ENCODE data around the gene RFFL. TPM values are rescaled to one million over a fixed set of nuclear protein-coding genes. Genes with fewer than 3 reads are reported as not detected.

The RFFL gene
- total and polyA plus RNA-seq, 2 donors from 2014 or later = 15.7 to 29.0 TPM

GRCh38 chr17:35080536-35080935 lies 17.0 kb upstream of the RFFL start:
- H3K4me1 ChIP-seq (ENCODE audit: control insufficient read depth in 2 of 3, insufficient read depth in 2 of 3, low read depth in 1 of 3, low read length in 3 of 3) = peaks cover 0 to 11% (median 0%) of the 10 kb centered on the region in 3 donors
- DNase-seq (no peak), FAIRE-seq (no peak)
- H3K27ac ChIP-seq (ENCODE audit: low read depth in 2 of 2, low read length in 2 of 2) = peak overlapping the region; percentile 17 to 38
- no peaks in the 10 kb centered on the region for H3K27me3 ChIP-seq (ENCODE audit: control insufficient read depth, insufficient read depth, low read length)
- H3K36me3 ChIP-seq (ENCODE audit: control insufficient read depth in 2 of 3, insufficient read depth in 3 of 3, low read length in 3 of 3) = no peaks in the 10 kb centered on the region
- no peak overlapping the region for H3K9ac ChIP-seq (ENCODE audit: low read length in 3 of 3)
- no peaks in the 10 kb centered on the region for H3K9me3 ChIP-seq (ENCODE audit: control insufficient read depth in 2 of 3, insufficient read depth in 1 of 3, low read length in 3 of 3)
- H3K4me3 ChIP-seq (ENCODE audit: low read length in 3 of 3) = no peak overlapping the region
- intact Hi-C loops (cut with DNase I) = no loop called here
- TF ChIP-seq, protein P1, sequence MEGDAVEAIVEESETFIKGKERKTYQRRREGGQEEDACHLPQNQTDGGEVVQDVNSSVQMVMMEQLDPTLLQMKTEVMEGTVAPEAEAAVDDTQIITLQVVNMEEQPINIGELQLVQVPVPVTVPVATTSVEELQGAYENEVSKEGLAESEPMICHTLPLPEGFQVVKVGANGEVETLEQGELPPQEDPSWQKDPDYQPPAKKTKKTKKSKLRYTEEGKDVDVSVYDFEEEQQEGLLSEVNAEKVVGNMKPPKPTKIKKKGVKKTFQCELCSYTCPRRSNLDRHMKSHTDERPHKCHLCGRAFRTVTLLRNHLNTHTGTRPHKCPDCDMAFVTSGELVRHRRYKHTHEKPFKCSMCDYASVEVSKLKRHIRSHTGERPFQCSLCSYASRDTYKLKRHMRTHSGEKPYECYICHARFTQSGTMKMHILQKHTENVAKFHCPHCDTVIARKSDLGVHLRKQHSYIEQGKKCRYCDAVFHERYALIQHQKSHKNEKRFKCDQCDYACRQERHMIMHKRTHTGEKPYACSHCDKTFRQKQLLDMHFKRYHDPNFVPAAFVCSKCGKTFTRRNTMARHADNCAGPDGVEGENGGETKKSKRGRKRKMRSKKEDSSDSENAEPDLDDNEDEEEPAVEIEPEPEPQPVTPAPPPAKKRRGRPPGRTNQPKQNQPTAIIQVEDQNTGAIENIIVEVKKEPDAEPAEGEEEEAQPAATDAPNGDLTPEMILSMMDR (IDR thresholded peaks at IDR 0.05; ENCODE audit: borderline replicate concordance, extremely low read depth, insufficient read depth) = no peak

DNA sequence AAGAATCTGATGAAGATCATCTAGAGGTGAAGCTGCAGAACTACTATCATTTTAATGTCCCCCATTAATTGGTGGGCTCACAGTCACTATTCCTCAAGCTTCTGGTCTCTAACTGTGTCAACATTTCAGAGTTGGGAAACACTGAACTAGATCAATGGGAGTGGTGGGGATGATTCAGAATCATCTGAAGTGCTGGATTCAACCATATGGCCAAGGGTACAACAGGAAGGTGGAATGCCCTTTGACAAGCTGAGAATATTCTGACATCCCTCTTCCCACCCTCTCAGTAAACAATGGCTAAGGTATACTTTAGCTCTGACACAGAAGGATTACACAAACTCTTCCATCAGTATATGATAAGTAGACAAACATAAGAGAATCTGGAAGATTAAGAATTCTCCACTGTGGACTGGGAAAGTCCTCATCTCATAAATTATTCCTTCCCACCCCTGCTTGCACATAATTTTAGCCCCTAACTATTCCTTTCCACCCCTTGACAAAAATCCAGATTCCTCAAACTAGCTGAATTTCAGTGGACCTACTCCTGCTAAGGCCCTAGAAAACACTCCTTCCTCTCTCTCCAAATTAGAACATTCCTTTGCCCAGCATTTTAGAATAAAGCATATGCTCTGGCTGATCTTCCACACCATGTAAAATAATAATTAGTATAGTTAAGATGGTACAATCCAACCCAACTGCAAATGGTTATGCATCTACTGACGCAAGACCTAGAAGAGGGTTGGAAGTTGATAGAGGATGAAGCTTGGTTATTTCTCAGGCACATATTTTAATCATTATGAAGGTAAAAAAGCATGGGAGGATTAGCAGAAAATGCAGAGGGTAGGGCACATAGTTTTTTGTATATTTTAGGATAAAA lies 16.3 kb upstream of the RFFL start:
- no peak overlapping the region for H3K4me3 ChIP-seq (ENCODE audit: low read length in 3 of 3)
- intact Hi-C loops (cut with DNase I) = no loop called here
- peaks cover 0 to 15% (median 3%) of the 10 kb centered on the region in 3 donors for H3K4me1 ChIP-seq (ENCODE audit: control insufficient read depth in 2 of 3, insufficient read depth in 2 of 3, low read depth in 1 of 3, low read length in 3 of 3)
- no peak for DNase-seq
- no peaks in the 10 kb centered on the region for H3K27me3 ChIP-seq (ENCODE audit: control insufficient read depth, insufficient read depth, low read length)
- H3K36me3 ChIP-seq (ENCODE audit: control insufficient read depth in 2 of 3, insufficient read depth in 3 of 3, low read length in 3 of 3) = no peaks in the 10 kb centered on the region
- H3K27ac ChIP-seq (ENCODE audit: low read depth in 2 of 2, low read length in 2 of 2) = no peak overlapping the region
- no peak for FAIRE-seq
- TF ChIP-seq, protein P1 (IDR thresholded peaks at IDR 0.05; ENCODE audit: borderline replicate concordance, extremely low read depth, insufficient read depth) = no peak
- H3K9ac ChIP-seq (ENCODE audit: low read length in 3 of 3) = no peak overlapping the region
- H3K9me3 ChIP-seq (ENCODE audit: control insufficient read depth in 2 of 3, insufficient read depth in 1 of 3, low read length in 3 of 3) = no peaks in the 10 kb centered on the region

GRCh38 chr17:35076874-35077273 lies 13.4 kb upstream of the RFFL start:
- FAIRE-seq = no peak
- TF ChIP-seq, protein P1 (IDR thresholded peaks at IDR 0.05; ENCODE audit: borderline replicate concordance, extremely low read depth, insufficient read depth) = no peak
- intact Hi-C loops (cut with DNase I) = no loop called here

More at GRCh38 chr17:35076874-35077273, 13.4 kb upstream of the RFFL start:
- H3K9me3 ChIP-seq (ENCODE audit: control insufficient read depth in 2 of 3, insufficient read depth in 1 of 3, low read length in 3 of 3) = no peaks in the 10 kb centered on the region
- H3K27ac ChIP-seq (ENCODE audit: low read depth in 2 of 2, low read length in 2 of 2) = no peak overlapping the region
- H3K27me3 ChIP-seq (ENCODE audit: control insufficient read depth, insufficient read depth, low read length) = no peaks in the 10 kb centered on the region
- no peak overlapping the region for H3K4me3 ChIP-seq (ENCODE audit: low read length in 3 of 3)
- H3K4me1 ChIP-seq (ENCODE audit: control insufficient read depth in 2 of 3, insufficient read depth in 2 of 3, low read depth in 1 of 3, low read length in 3 of 3) = peaks cover 0 to 23% (median 9%) of the 10 kb centered on the region in 3 donors
- DNase-seq = no peak
- no peak overlapping the region for H3K9ac ChIP-seq (ENCODE audit: low read length in 3 of 3)
- H3K36me3 ChIP-seq (ENCODE audit: control insufficient read depth in 2 of 3, insufficient read depth in 3 of 3, low read length in 3 of 3) = no peaks in the 10 kb centered on the region
